ENCODE results near the gene TLX1.

TLX1 gene

GRCh38 chr10:101091546-101092290 is 39.4 kb upstream of the TLX1 start:
- Histone ChIP-seq H3K36me3 (ENCODE audit: insufficient read depth, low read length) (no peaks in the 10 kb centered on the region), H3K9me3 (ENCODE audit: low read length) (no peaks in the 10 kb centered on the region), H4K20me1 (ENCODE audit: insufficient read depth, low read length) (no peaks in the 10 kb centered on the region), H3K9me2 (ENCODE audit: low read depth, low read length) (no peaks in the 10 kb centered on the region), H3K4me3 (ENCODE audit: low read depth, low read length, poor library complexity, severe bottlenecking) (no peak overlapping the region), H3K9ac (ENCODE audit: low read length) (no peak overlapping the region), H3K79me2 (ENCODE audit: insufficient read depth, low read length) (no peaks in the 10 kb centered on the region), H3K27ac (ENCODE audit: low read depth, low read length, poor library complexity, severe bottlenecking) (no peak overlapping the region), H3F3A (ENCODE audit: insufficient read depth, low read length) (no peaks in the 10 kb centered on the region), H3K4me1 (ENCODE audit: insufficient read depth, low read length, severe bottlenecking) (no peaks in the 10 kb centered on the region), H3K27me3 (ENCODE audit: insufficient read depth, low read length) (no peaks in the 10 kb centered on the region), H2AFZ (ENCODE audit: low read length) (no peak overlapping the region), H3K4me2 (ENCODE audit: low read length) (no peak overlapping the region)
- TF ChIP-seq, protein P1, sequence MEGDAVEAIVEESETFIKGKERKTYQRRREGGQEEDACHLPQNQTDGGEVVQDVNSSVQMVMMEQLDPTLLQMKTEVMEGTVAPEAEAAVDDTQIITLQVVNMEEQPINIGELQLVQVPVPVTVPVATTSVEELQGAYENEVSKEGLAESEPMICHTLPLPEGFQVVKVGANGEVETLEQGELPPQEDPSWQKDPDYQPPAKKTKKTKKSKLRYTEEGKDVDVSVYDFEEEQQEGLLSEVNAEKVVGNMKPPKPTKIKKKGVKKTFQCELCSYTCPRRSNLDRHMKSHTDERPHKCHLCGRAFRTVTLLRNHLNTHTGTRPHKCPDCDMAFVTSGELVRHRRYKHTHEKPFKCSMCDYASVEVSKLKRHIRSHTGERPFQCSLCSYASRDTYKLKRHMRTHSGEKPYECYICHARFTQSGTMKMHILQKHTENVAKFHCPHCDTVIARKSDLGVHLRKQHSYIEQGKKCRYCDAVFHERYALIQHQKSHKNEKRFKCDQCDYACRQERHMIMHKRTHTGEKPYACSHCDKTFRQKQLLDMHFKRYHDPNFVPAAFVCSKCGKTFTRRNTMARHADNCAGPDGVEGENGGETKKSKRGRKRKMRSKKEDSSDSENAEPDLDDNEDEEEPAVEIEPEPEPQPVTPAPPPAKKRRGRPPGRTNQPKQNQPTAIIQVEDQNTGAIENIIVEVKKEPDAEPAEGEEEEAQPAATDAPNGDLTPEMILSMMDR (IDR thresholded peaks at IDR 0.05; ENCODE audit: low read length) = no peak
- no peak for TF ChIP-seq EZH2 (IDR thresholded peaks at IDR 0.05; ENCODE audit: borderline replicate concordance, low read length)

DNA sequence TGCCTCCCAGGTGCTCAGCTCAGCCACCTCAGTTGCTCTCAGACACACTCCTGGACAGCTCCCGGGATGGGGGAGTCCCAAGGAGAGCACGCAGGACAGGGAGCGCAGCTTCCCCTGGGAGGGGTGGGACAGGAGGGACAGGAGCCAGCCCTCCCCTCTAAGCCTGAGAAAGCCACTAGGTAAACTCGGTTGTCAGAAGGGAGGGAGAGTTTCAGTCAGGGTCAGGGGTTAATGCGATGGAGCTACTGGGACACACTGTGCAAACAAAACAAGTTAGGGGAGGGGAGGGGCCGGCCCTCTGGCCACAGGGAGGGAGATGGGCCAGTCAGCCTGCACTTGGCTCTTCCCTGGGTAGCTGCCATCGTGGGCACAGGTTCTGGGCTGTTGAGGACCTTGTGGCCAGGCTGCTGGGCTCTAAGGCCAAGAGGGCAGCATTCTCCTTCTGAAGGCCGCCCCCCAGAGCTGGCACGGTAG is 38.2 kb upstream of the TLX1 start:
- H3K9ac ChIP-seq (ENCODE audit: low read length) = no peak overlapping the region
- no peaks in the 10 kb centered on the region for H4K20me1 ChIP-seq (ENCODE audit: insufficient read depth, low read length)
- no peak overlapping the region for H3K4me3 ChIP-seq (ENCODE audit: low read depth, low read length, poor library complexity, severe bottlenecking)
- H3K79me2 ChIP-seq (ENCODE audit: insufficient read depth, low read length) = no peaks in the 10 kb centered on the region
- no peaks in the 10 kb centered on the region for H3K4me1 ChIP-seq (ENCODE audit: insufficient read depth, low read length, severe bottlenecking)
- no peaks in the 10 kb centered on the region for H3K9me3 ChIP-seq (ENCODE audit: low read length)
- no peaks in the 10 kb centered on the region for H3K9me2 ChIP-seq (ENCODE audit: low read depth, low read length)
- H3K27me3 ChIP-seq (ENCODE audit: insufficient read depth, low read length) = no peaks in the 10 kb centered on the region
- H3F3A ChIP-seq (ENCODE audit: insufficient read depth, low read length) = no peaks in the 10 kb centered on the region
- H3K36me3 ChIP-seq (ENCODE audit: insufficient read depth, low read length) = no peaks in the 10 kb centered on the region
- H3K4me2 ChIP-seq (ENCODE audit: low read length) = no peak overlapping the region
- no peak overlapping the region for H3K27ac ChIP-seq (ENCODE audit: low read depth, low read length, poor library complexity, severe bottlenecking)
- H2AFZ ChIP-seq (ENCODE audit: low read length) = no peak overlapping the region
- TF ChIP-seq, protein P1 (IDR thresholded peaks at IDR 0.05; ENCODE audit: low read length) = no peak
- TF ChIP-seq EZH2 (IDR thresholded peaks at IDR 0.05; ENCODE audit: borderline replicate concordance, low read length) = no peak

GRCh38 chr10:101094121-101094879 is 36.8 kb upstream of the TLX1 start:
- TF ChIP-seq, protein P1 (IDR thresholded peaks at IDR 0.05; ENCODE audit: low read length) = no peak
- no peak for TF ChIP-seq EZH2 (IDR thresholded peaks at IDR 0.05; ENCODE audit: borderline replicate concordance, low read length)
- H3K36me3 ChIP-seq (ENCODE audit: insufficient read depth, low read length) = no peaks in the 10 kb centered on the region
- no peaks in the 10 kb centered on the region for H3K4me1 ChIP-seq (ENCODE audit: insufficient read depth, low read length, severe bottlenecking)
- no peaks in the 10 kb centered on the region for H3K79me2 ChIP-seq (ENCODE audit: insufficient read depth, low read length)
- no peaks in the 10 kb centered on the region for H3K27me3 ChIP-seq (ENCODE audit: insufficient read depth, low read length)
- no peaks in the 10 kb centered on the region for H3F3A ChIP-seq (ENCODE audit: insufficient read depth, low read length)
- no peaks in the 10 kb centered on the region for H3K9me3 ChIP-seq (ENCODE audit: low read length)
- H4K20me1 ChIP-seq (ENCODE audit: insufficient read depth, low read length) = no peaks in the 10 kb centered on the region
- no peak overlapping the region for H3K4me3 ChIP-seq (ENCODE audit: low read depth, low read length, poor library complexity, severe bottlenecking)
- H3K4me2 ChIP-seq (ENCODE audit: low read length) = no peak overlapping the region
- H3K9ac ChIP-seq (ENCODE audit: low read length) = no peak overlapping the region
- H2AFZ ChIP-seq (ENCODE audit: low read length) = no peak overlapping the region
- H3K9me2 ChIP-seq (ENCODE audit: low read depth, low read length) = no peaks in the 10 kb centered on the region
- no peak overlapping the region for H3K27ac ChIP-seq (ENCODE audit: low read depth, low read length, poor library complexity, severe bottlenecking)

All from OCI-LY1 (cell line).